Spleen (tissue), 11 donors: Measurements from ENCODE around the gene CDHR3. TPM values are rescaled to one million over a fixed set of nuclear protein-coding genes. Genes with fewer than 3 reads are reported as not detected.

Experiments
- DNase-seq: peaks from one replicate; pipeline ENCODE4 v3.0.0-alpha.2; 2020
- H3K27ac ChIP-seq, 8 donors: fragments of 200-600 bp; sonication (generic) in 7 of 8; 1 replicate in 4 of 8; 2 replicates in 4 of 8; pipeline versions ENCODE4 v1.5.0 to v1.8.0; 2016 to 2021; ENCODE audit warnings: inconsistent platforms in 4 of 8, mild to moderate bottlenecking in 4 of 8, moderate library complexity in 1 of 8
- H3K27me3 ChIP-seq, 7 donors: fragments of 200-600 bp; sonication (generic) in 6 of 7; replicated peaks in 1 of 7; 1 replicate in 4 of 7; 2 replicates in 3 of 7; pipeline versions ENCODE4 v1.5.0 to v1.8.0; 2016 to 2021; ENCODE audit warnings: inconsistent platforms in 3 of 7, mild to moderate bottlenecking in 1 of 7
- H3K36me3 ChIP-seq, 6 donors: fragments of 200-600 bp; sonication (generic) in 5 of 6; 1 replicate in 4 of 6; 2 replicates in 2 of 6; pipeline versions ENCODE4 v1.5.0 to v1.8.0; 2016 to 2021; ENCODE audit warnings: inconsistent platforms in 2 of 6
- H3K4me1 ChIP-seq, 6 donors: fragments of 200-600 bp; sonication (generic) in 5 of 6; 1 replicate in 3 of 6; 2 replicates in 3 of 6; pipeline versions ENCODE4 v1.5.0 to v1.8.0; 2016 to 2021; ENCODE audit warnings: inconsistent platforms in 3 of 6
- H3K4me3 ChIP-seq, 8 donors: fragments of 200-600 bp; sonication (generic) in 7 of 8; 1 replicate in 4 of 8; 2 replicates in 4 of 8; pipeline versions ENCODE4 v1.5.0 to v1.8.0; 2016 to 2021; ENCODE audit warnings: inconsistent platforms in 4 of 8, mild to moderate bottlenecking in 4 of 8, moderate library complexity in 2 of 8
- H3K9me3 ChIP-seq, 8 donors: fragments of 200-600 bp; sonication (generic) in 7 of 8; 1 replicate in 4 of 8; 2 replicates in 4 of 8; pipeline versions ENCODE4 v1.5.0 to v1.8.0; 2016 to 2021; ENCODE audit warnings: inconsistent platforms in 4 of 8
- POLR2A ChIP-seq, 3 donors: fragments of 450-650 bp; IDR thresholded peaks; one replicate each; pipeline ENCODE4 v1.5.1; 2017; ENCODE audit warnings: antibody characterized with exemption in 3 of 3, mild to moderate bottlenecking in 1 of 3
- POLR2AphosphoS5 ChIP-seq, 3 donors: sonication (generic); formaldehyde crosslinking; IDR thresholded peaks; one replicate each; pipeline ENCODE4 v1.5.1; 2017; ENCODE audit warnings: antibody characterized with exemption in 3 of 3
- WGBS, 5 donors: extraction: QIAGEN DNeasy Blood & Tissue Kit in 3 of 5; methylation state at CpG; one replicate each; pipeline versions ENCODE4 v1.1.5 to v1.1.7; 2013 to 2018; 5-methylcytosine and 5-hydroxymethylcytosine counted together
- intact Hi-C: fragments of 100-400 bp; cut with DNase I; formaldehyde crosslinking; loops from one replicate; pipeline ENCODE4 v1.15.0; 2023; ENCODE audit warnings: low total_unique reads
- polyA plus RNA-seq, 3 donors: library from polyadenylated mRNA; stranded (reverse); fragments of 200-250 nt; gene quantifications; one replicate each; pipeline ENCODE4 v1.2.1, GENCODE V29; 2013
- total RNA-seq, 7 donors: library from RNA; depleted of rRNA in 3 of 7; stranded (reverse); fragments of >200 nt in 3 of 7; fragmentation: NEBNext Ultra II Directional in 4 of 7; extraction: Animal tissue kit (Norgen Biotek cat#: 25700) in 4 of 7; gene quantifications; one replicate each; pipeline versions ENCODE4 v1.1.0 to v1.2.1, GENCODE V29; 2016 to 2021
- TF ChIP-seq, protein P1 (sequence below), 11 experiments: fragments of 200-600 bp in 7 of 11; fragments of 450-650 bp in 4 of 11; sonication (generic) in 4 of 11; IDR thresholded peaks in 8 of 11; conservative IDR thresholded peaks in 3 of 11; 1 replicate in 7 of 11; 2 replicates in 4 of 11; pipeline versions ENCODE4 v1.4.0 to v1.8.0; 2016 to 2021; ENCODE audit warnings: antibody characterized with exemption in 11 of 11, inconsistent platforms in 4 of 11, mild to moderate bottlenecking in 1 of 11
- donor health status: healthy with polysubstance abuse.
- donor health status: DM: no; HTN: no; CAD: no; lungs with moderate emphysema.
- donor health status: DM: no; HTN: no; CAD: no.
- donor health status: Bipolar disorder and iron deficiency.
- donor health status: healthy.
- donor health status: DM: no; HTN: no; CAD: no.
- donor health status: DM: yes; HTN: yes; CAD: no.

Gene CDHR3
- total and polyA plus RNA-seq, 10 donors = 0.32 to 3.8 (median 1.2) TPM

DNA sequence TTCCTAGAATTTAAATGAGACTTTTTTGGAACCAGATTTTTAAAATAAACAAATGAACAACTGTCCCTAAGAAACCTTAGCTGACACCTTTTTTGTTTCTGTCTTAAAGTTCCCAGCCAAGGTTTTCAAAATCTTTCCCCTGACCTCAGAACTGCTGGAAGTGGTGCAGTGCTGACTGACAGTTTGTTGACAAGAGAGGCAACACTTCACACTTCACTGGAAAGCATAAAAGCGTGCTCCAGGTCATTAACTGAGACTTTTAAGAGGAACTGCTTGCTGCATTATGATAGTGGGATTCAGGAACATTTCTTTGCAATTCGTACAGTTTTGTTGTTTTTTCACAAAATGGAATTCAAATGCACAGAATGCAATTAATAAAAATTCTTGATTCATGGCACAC, 112.9 kb downstream of the CDHR3 start:
- peak overlapping the region in 5 of 8 donors; percentile 5 to 96 (median 58) for H3K27ac ChIP-seq
- no peaks in the 10 kb centered on the region for H3K9me3 ChIP-seq
- peaks cover 40 to 99% (median 72%) of the 10 kb centered on the region in 6 donors for H3K4me1 ChIP-seq
- DNase-seq = no peak
- no peaks in the 10 kb centered on the region for H3K27me3 ChIP-seq
- H3K4me3 ChIP-seq = no peak overlapping the region
- intact Hi-C loops = no loop called here
- WGBS, 5 donors = 27 to 45% (median 37%) methylated on average over 2 of the region's 2 CpGs
- no peaks in the 10 kb centered on the region for H3K36me3 ChIP-seq
- TF ChIP-seq, protein P1, sequence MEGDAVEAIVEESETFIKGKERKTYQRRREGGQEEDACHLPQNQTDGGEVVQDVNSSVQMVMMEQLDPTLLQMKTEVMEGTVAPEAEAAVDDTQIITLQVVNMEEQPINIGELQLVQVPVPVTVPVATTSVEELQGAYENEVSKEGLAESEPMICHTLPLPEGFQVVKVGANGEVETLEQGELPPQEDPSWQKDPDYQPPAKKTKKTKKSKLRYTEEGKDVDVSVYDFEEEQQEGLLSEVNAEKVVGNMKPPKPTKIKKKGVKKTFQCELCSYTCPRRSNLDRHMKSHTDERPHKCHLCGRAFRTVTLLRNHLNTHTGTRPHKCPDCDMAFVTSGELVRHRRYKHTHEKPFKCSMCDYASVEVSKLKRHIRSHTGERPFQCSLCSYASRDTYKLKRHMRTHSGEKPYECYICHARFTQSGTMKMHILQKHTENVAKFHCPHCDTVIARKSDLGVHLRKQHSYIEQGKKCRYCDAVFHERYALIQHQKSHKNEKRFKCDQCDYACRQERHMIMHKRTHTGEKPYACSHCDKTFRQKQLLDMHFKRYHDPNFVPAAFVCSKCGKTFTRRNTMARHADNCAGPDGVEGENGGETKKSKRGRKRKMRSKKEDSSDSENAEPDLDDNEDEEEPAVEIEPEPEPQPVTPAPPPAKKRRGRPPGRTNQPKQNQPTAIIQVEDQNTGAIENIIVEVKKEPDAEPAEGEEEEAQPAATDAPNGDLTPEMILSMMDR (IDR thresholded peaks at IDR 0.05 in 8 of 11, conservative IDR thresholded peaks at IDR 0.05 in 3 of 11) = no peak
- TF ChIP-seq POLR2A (IDR thresholded peaks at IDR 0.05) (no peak), POLR2AphosphoS5 (IDR thresholded peaks at IDR 0.05) (peak in 1 of 3 donors; percentile 26)

DNA sequence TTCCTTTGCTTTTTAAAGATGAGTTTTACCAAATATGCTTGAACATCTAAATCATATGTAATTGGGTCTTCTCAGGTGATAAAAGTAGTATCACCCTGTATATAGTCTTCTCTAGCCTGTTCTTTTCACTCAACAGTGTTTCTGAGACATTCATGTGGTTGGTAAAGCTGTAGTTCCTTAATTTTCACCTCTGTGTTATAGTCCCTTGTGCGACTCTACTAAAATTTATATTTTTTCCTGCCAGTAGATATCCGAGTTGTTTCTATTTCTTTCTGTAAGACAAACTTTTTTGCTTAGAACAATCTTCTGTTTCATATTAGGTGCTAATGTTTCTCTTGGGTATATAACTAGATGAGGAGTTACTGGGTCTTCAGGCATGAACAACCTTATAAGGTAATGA, 113.5 kb downstream of the CDHR3 start:
- no peak for DNase-seq
- TF ChIP-seq POLR2A (IDR thresholded peaks at IDR 0.05) = no peak
- TF ChIP-seq, protein P1 (IDR thresholded peaks at IDR 0.05 in 8 of 11, conservative IDR thresholded peaks at IDR 0.05 in 3 of 11) = no peak
- no peak for TF ChIP-seq POLR2AphosphoS5 (IDR thresholded peaks at IDR 0.05)
- Histone ChIP-seq H3K27me3 (no peaks in the 10 kb centered on the region), H3K4me1 (peaks cover 34 to 93% (median 66%) of the 10 kb centered on the region in 6 donors), H3K27ac (peak overlapping the region in 5 of 8 donors; percentile 5 to 96 (median 58)), H3K9me3 (no peaks in the 10 kb centered on the region), H3K4me3 (no peak overlapping the region), H3K36me3 (no peaks in the 10 kb centered on the region)
- intact Hi-C loops = no loop called here
- 44 to 74% (median 53%) methylated on average over 2 of the region's 2 CpGs for WGBS, 5 donors

DNA sequence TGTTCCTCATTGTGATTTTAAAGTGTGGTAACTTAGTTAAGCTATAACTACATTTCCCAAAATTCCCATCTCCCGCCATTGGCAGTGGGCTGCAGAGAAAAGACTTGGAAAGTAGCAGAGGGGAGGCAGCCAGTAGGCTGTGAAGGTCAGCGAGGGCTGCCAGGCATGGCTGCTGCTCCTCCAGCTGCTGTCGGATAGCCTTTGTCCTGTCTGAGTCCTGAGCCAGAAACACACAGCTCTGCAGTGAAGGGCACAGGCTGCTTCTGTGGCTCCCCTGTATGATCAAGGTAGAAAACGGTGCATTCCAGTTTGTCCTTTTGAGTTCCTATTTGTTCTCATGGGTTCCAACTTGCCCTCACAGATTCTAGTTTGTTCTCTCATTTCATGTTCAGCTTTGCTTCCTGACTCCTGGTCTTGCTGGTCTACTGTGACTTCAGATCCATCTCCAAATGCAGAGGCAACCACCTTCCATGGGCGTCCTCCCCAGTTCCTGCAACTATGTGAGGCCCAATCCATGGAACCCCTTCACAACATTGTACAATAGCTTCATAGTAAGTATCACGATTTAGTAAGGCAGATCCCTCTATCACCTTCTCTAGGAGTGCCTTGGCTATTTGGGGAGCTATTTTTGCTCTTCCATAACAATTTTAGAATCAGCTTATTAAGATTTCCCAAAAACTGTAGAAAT, 117.4 kb downstream of the CDHR3 start:
- no peaks in the 10 kb centered on the region for H3K36me3 ChIP-seq
- no peaks in the 10 kb centered on the region for H3K9me3 ChIP-seq
- TF ChIP-seq POLR2AphosphoS5 (IDR thresholded peaks at IDR 0.05) (peak in 1 of 3 donors; percentile 28), POLR2A (IDR thresholded peaks at IDR 0.05) (no peak)
- intact Hi-C loops = no loop called here
- no peak overlapping the region for H3K4me3 ChIP-seq
- DNase-seq = no peak
- H3K27me3 ChIP-seq = no peaks in the 10 kb centered on the region
- H3K4me1 ChIP-seq = peaks cover 0 to 70% (median 32%) of the 10 kb centered on the region in 6 donors
- peak overlapping the region in 2 of 8 donors; percentile 2 to 48 for H3K27ac ChIP-seq
- WGBS, 5 donors = 81 to 90% (median 90%) methylated on average over 6 of the region's 6 CpGs

DNA sequence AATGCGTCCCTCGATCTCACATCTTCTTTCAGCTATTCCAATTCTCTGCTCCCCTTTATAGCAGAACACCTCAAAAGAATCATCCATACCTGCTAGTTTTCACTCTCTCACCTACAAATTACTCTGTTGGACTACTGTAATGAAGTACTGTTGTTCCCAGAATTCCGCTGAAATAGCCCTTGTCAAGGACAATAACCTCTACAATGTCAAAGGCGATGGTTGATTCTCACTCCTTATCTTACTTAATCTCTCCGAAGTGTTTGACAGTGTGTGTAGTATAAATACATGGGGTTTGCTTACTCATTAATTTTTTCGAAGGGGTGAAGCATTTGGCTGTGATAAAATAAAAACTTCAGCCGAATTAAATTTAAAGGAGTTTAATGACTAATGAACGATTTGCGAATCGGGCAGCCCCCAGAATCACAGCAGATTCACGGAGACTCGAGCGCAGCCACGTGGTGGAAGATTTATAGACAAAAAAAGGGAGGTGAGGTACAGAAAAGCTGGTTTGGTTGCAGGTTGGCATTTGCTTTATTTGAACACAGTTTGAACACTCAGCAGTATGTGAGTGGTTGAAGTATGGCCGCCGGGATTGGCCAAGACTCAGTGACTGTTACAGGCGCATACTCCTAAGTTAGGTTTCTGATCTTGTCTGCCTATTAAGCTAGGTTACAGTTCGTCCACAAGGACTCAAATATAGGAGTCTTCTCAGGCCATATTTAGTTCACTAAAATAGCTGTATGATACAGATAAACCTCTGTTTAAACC, 119.2 kb downstream of the CDHR3 start:
- no peaks in the 10 kb centered on the region for H3K9me3 ChIP-seq
- no peak overlapping the region for H3K4me3 ChIP-seq
- 88 to 93% (median 92%) methylated on average over 18 of the region's 18 CpGs for WGBS, 5 donors
- intact Hi-C loops = no loop called here
- no peak for DNase-seq
- TF ChIP-seq POLR2A (IDR thresholded peaks at IDR 0.05) (no peak), POLR2AphosphoS5 (IDR thresholded peaks at IDR 0.05) (no peak)
- TF ChIP-seq, protein P1 (IDR thresholded peaks at IDR 0.05 in 8 of 11, conservative IDR thresholded peaks at IDR 0.05 in 3 of 11) = no peak
- H3K4me1 ChIP-seq = peaks cover 0 to 52% (median 15%) of the 10 kb centered on the region in 6 donors
- H3K36me3 ChIP-seq = peaks cover 0 to 6% (median 0%) of the 10 kb centered on the region in 6 donors
- no peak overlapping the region for H3K27ac ChIP-seq
- no peaks in the 10 kb centered on the region for H3K27me3 ChIP-seq

Other genes with a start within 250 kb of the CDHR3 start
- gene ATXN7L1, start 86.7 kb upstream of the CDHR3 start, total RNA-seq = 10 to 100 TPM; 14.0 to 29.3 (median 23.2) TPM
- 1 to 10 TPM; 2.4 to 4.8 (median 2.7) TPM for gene ATXN7L1, start 86.7 kb upstream of the CDHR3 start, polyA plus RNA-seq
- gene SYPL1, start 149.0 kb downstream of the CDHR3 start, total RNA-seq = 100 to 1,000 TPM in 2 of 7 donors, 10 to 100 TPM in 5; 72.8 to 113 (median 95.3) TPM
- 10 to 100 TPM; 49.9 to 79.0 (median 67.3) TPM for gene SYPL1, start 149.0 kb downstream of the CDHR3 start, polyA plus RNA-seq